IPS-18c (cell line): ENCODE data around the gene HMMR.
"Not testable (repeated sequence)": the region's sequence is repeated elsewhere in the genome, so short reads cannot be mapped to it uniquely, and the experiment has no call there.

Experiments used
- H3K4me3 ChIP-seq: 2 replicates; pipeline ENCODE4 v1.7.0; 2013; ENCODE audit warnings: low read depth, mild to moderate bottlenecking, low read length, moderate library complexity; ENCODE audit not compliant: insufficient read depth
- H3K9me3 ChIP-seq: one replicate; pipeline ENCODE4 v1.6.1; 2013; ENCODE audit warnings: mild to moderate bottlenecking, low read length, moderate library complexity; ENCODE audit not compliant: control insufficient read depth, insufficient read depth

HMMR gene

GRCh38 chr5:163533223-163533622 is 72.8 kb downstream of the HMMR start:
- Histone ChIP-seq H3K4me3 (no peak overlapping the region), H3K9me3 (no peaks in the 10 kb centered on the region)

GRCh38 chr5:163534492-163535094 is 74.2 kb downstream of the HMMR start:
- Histone ChIP-seq H3K4me3 (no peak overlapping the region), H3K9me3 (no peaks in the 10 kb centered on the region)

DNA sequence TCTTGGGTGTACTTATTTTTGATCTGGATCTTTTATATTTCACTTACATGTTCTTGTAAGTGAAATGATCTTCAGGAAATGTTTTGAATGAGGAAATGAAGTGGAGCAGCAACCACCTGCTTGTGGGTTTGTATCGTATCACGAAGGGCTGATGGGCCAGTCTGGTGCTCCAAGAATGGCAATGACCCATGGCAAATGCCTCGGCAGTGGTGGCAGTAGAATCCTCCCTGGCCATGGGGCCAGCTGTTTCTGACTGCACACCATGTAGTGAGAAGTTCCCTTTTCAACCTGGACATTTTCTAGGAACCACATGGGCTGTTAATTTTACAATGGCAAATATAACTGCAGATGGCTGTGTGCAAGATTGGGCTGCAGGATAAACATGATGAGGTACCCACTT is 74.9 kb downstream of the HMMR start:
- Histone ChIP-seq H3K9me3 (no peaks in the 10 kb centered on the region), H3K4me3 (no peak overlapping the region)

DNA sequence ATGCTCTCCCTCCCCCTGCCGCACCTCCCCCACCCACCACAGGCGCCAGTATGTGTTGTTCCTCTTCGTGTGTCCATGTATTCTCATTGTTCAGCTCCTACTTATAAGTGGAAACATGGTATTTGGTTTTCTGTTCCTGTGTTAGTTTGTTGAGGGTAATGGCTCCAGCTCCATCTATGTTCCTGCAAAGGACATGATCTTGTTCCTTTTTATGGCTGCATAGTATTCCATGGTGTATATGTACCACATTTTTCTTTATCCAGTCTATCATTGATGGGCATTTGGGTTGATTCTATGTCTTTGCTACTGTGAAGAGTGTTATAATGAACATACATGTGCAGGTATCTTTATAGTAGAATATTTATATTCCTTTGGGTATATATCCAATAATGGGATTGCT is 76.0 kb downstream of the HMMR start:
- H3K4me3 ChIP-seq, H3K9me3 ChIP-seq: not testable (repeated sequence)

- H3K4me3 ChIP-seq: no peak overlapping the region
- no peaks in the 10 kb centered on the region for H3K9me3 ChIP-seq
These were observed 80.3 kb downstream of the HMMR start for GRCh38 chr5:163540696-163541095.
